SH-SY5Y (cell line): ENCODE data around the gene SNCB.

ENCODE experiments used
- GATA2 ChIP-seq: IDR thresholded peaks from 2 replicates; pipeline ENCODE4 v1.6.1; 2011; ENCODE audit warnings: mild to moderate bottlenecking, low read depth, low read length
- GATA3 ChIP-seq: IDR thresholded peaks from 2 replicates; pipeline ENCODE4 v1.6.1; 2011; ENCODE audit warnings: low read depth, mild to moderate bottlenecking, low read length, moderate library complexity

DNA sequence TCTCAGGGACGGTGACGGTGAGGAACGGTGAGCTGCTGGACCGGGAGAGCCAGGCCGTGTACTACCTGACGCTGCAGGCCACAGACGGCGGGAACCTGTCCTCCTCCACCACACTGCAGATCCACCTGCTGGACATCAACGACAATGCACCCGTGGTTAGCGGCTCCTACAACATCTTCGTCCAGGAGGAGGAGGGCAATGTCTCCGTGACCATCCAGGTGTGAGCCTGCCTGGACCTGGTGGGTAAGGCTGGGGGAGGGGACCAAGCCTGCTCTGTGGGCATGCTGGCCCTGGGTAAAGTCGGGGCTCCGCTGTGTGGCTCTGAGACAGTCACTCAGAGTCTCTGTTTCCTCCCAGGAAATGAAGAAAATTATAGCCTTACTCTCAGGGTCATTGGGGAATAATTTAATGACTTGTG, 51.9 kb downstream of the SNCB start:
- no peak for TF ChIP-seq GATA2
- TF ChIP-seq GATA3 = no peak
